GM12878 (cell line): Measurements from ENCODE around the gene RAE1. TPM values are rescaled to one million over a fixed set of nuclear protein-coding genes. Genes with fewer than 3 reads are reported as not detected.
A peak's percentile ranks its signal among the peaks of the same experiment; 100 is the strongest.

Experiments used
- ATAC-seq: fragments of 200-7000 bp; cut with Tn5 transposase; 3 replicates; pipeline ENCODE4 v1.9.1; 2020; ENCODE audit warnings: mild to moderate bottlenecking, moderate library complexity
- BruUV-seq: library from RNA; stranded (reverse); fragments of 400-500 nt; replicated peaks from 2 replicates; lab custom pipeline; 2021; lab: Mats Ljungman, UMichigan
- CTCF ChIA-PET: fragments of 300-600 bp; sonication (Branson Sonifier 250); formaldehyde crosslinking; extraction: SDS; loops from one replicate; lab custom pipeline; 2021; ENCODE audit warnings: inconsistent platforms; lab: Yijun Ruan, JAX
- POLR2A ChIA-PET: fragments of 350-600 bp; formaldehyde crosslinking; extraction: SDS; loops from one replicate; lab custom pipeline; 2021; ENCODE audit warnings: inconsistent platforms; lab: Charles Lee
- RAD21 ChIA-PET: fragments of 300-600 bp; sonication (Branson Sonifier 250); formaldehyde crosslinking; loops from one replicate; lab custom pipeline; 2023; ENCODE audit warnings: antibody characterized with exemption; ENCODE audit not compliant: unreplicated experiment; lab: Charles Lee
- SMC1A ChIA-PET: fragments of 300-600 bp; sonication (Branson Sonifier 250); formaldehyde crosslinking; loops from one replicate; lab custom pipeline; 2023; ENCODE audit not compliant: unreplicated experiment, uncharacterized antibody; lab: Charles Lee
- DNase-seq: peaks from one replicate; pipeline ENCODE4 v3.0.0-alpha.2; 2011; ENCODE audit warnings: low read depth, low spot score
- FAIRE-seq: peaks from 3 replicates; lab custom pipeline; 2011; peaks lifted over from hg19 to GRCh38; lab: Jason Lieb, UNC
- H2AFZ ChIP-seq: 2 replicates; pipeline ENCODE4 v1.6.0; 2011; ENCODE audit warnings: low read depth, low read length, control low read depth; ENCODE audit not compliant: control insufficient read depth
- H3K27ac ChIP-seq: 2 replicates; pipeline ENCODE4 v1.5.1; 2011; ENCODE audit warnings: control low read depth; ENCODE audit not compliant: control insufficient read depth, insufficient read depth
- H3K27me3 ChIP-seq, 2 experiments: replicated peaks in 1 of 2; 2 replicates each; pipeline versions ENCODE4 v1.6.0 to v1.6.1; 2011; ENCODE audit warnings: low read length in 1 of 2; ENCODE audit not compliant: control insufficient read depth in 2 of 2, insufficient read depth in 2 of 2
- H3K36me3 ChIP-seq, 2 experiments: 2 replicates each; pipeline ENCODE4 v1.5.1; 2011; ENCODE audit warnings: low read length in 1 of 2; ENCODE audit not compliant: control insufficient read depth in 2 of 2, insufficient read depth in 2 of 2
- H3K4me1 ChIP-seq: 2 replicates; pipeline ENCODE4 v1.6.1; 2011; ENCODE audit warnings: mild to moderate bottlenecking, low read length, moderate library complexity, mixed read lengths; ENCODE audit not compliant: control insufficient read depth, insufficient read depth
- H3K4me2 ChIP-seq: 2 replicates; pipeline ENCODE4 v1.6.0; 2011; ENCODE audit warnings: control low read depth; ENCODE audit not compliant: control insufficient read depth, insufficient read depth
- H3K4me3 ChIP-seq: fragments of 200-600 bp; sonication (generic); 2 replicates; pipeline ENCODE4 v1.5.1; 2016
- H3K79me2 ChIP-seq: 2 replicates; pipeline ENCODE4 v1.6.0; 2011; ENCODE audit warnings: low read length; ENCODE audit not compliant: control insufficient read depth, insufficient read depth
- H3K9ac ChIP-seq: 2 replicates; pipeline ENCODE4 v1.8.0; 2011; ENCODE audit warnings: low read length, control low read depth, mixed read lengths; ENCODE audit not compliant: control insufficient read depth, insufficient read depth
- H3K9me3 ChIP-seq: replicated peaks from 3 replicates; pipeline ENCODE4 v1.5.1; 2011; ENCODE audit warnings: mild to moderate bottlenecking, low read length; ENCODE audit not compliant: control insufficient read depth, insufficient read depth
- H4K20me1 ChIP-seq: 2 replicates; pipeline ENCODE4 v1.6.0; 2011; ENCODE audit not compliant: control insufficient read depth, insufficient read depth
- ASH2L ChIP-seq: fragments of 300-600, 200-600 bp; sonication (generic); IDR thresholded peaks from 2 replicates; pipeline ENCODE4 v1.6.1; 2017; ENCODE audit warnings: low read depth, mild to moderate bottlenecking, borderline replicate concordance
- BHLHE40 ChIP-seq, 2 experiments: fragments of 450-650 bp in 1 of 2; IDR thresholded peaks; 2 replicates each; pipeline ENCODE4 v1.6.1; 2011 to 2017; ENCODE audit warnings: low read depth in 2 of 2, borderline replicate concordance in 1 of 2, improper control_type of control experiment in 1 of 2, low read length in 1 of 2, mild to moderate bottlenecking in 1 of 2
- CBFB ChIP-seq: IDR thresholded peaks from 2 replicates; pipeline ENCODE4 v1.6.1; 2016; ENCODE audit warnings: antibody characterized with exemption, low read depth
- CHD1 ChIP-seq: IDR thresholded peaks from 2 replicates; pipeline ENCODE4 v1.6.1; 2012; ENCODE audit warnings: low read depth, low read length, improper control_type of control experiment
- DPF2 ChIP-seq: fragments of 450-650 bp; IDR thresholded peaks from 2 replicates; pipeline ENCODE4 v1.6.1; 2017; ENCODE audit warnings: mild to moderate bottlenecking
- FOXM1 ChIP-seq: IDR thresholded peaks from 2 replicates; pipeline ENCODE4 v1.6.1; 2012; ENCODE audit warnings: low read depth, mild to moderate bottlenecking, inconsistent platforms, low read length, moderate library complexity
- IKZF1 ChIP-seq: fragments of 450-650 bp; conservative IDR thresholded peaks from 2 replicates; pipeline ENCODE4 v1.6.1; 2017; ENCODE audit warnings: antibody characterized with exemption, mild to moderate bottlenecking
- JUND ChIP-seq: IDR thresholded peaks from 2 replicates; pipeline ENCODE4 v1.6.1; 2012; ENCODE audit warnings: low read depth, mild to moderate bottlenecking, low read length, improper control_type of control experiment, moderate library complexity
- POLR2AphosphoS2 ChIP-seq: IDR thresholded peaks from 2 replicates; pipeline ENCODE4 v1.6.1; 2011; ENCODE audit warnings: low read depth, mild to moderate bottlenecking, low read length, improper control_type of control experiment, moderate library complexity
- POLR2AphosphoS5 ChIP-seq: IDR thresholded peaks from 2 replicates; pipeline ENCODE4 v1.6.1; 2011; ENCODE audit warnings: mild to moderate bottlenecking, low read length, inconsistent platforms
- SKIL ChIP-seq: fragments of 450-650 bp; IDR thresholded peaks from 2 replicates; pipeline ENCODE4 v1.6.1; 2017; ENCODE audit warnings: mild to moderate bottlenecking, low read depth, inconsistent platforms; ENCODE audit not compliant: poor library complexity, severe bottlenecking
- SUZ12 ChIP-seq: fragments of 200-600 bp; sonication (generic); IDR thresholded peaks from one replicate; pipeline ENCODE4 v1.6.1; 2018; ENCODE audit warnings: antibody characterized with exemption, mild to moderate bottlenecking; ENCODE audit not compliant: unreplicated experiment
- TCF12 ChIP-seq: IDR thresholded peaks from 2 replicates; pipeline ENCODE4 v1.6.1; 2011; ENCODE audit warnings: low read depth, mild to moderate bottlenecking, low read length
- ZNF622 ChIP-seq: fragments of 450-650 bp; IDR thresholded peaks from 2 replicates; pipeline ENCODE4 v1.6.1; 2017; ENCODE audit warnings: mild to moderate bottlenecking, inconsistent platforms
- ZNF687 ChIP-seq: fragments of 450-650 bp; IDR thresholded peaks from 2 replicates; pipeline ENCODE4 v1.6.1; 2017; ENCODE audit warnings: mild to moderate bottlenecking, moderate library complexity
- WGBS: methylation state at CpG from one replicate; pipeline ENCODE4 v1.1.6; 2016; ENCODE audit warnings: low lambda C conversion rate; ENCODE audit not compliant: insufficient replicate concordance, insufficient coverage; ENCODE audit errors: missing lambda C conversion rate; 5-methylcytosine and 5-hydroxymethylcytosine counted together
- in situ Hi-C: fragments of 300-500 bp; cut with MboI; formaldehyde crosslinking; loops from 9 replicates; pipeline ENCODE4 v1.14.3; 2018; ENCODE audit warnings: mixed read lengths
- intact Hi-C: fragments of 100-400 bp; cut with micrococcal nuclease; formaldehyde crosslinking; loops from one replicate; pipeline ENCODE4 v1.14.2; 2022; ENCODE audit not compliant: unreplicated experiment
- polyA plus RNA-seq, 11 experiments: library from polyadenylated mRNA; depleted of rRNA in 4 of 11; unstranded in 6 of 11; stranded (reverse) in 5 of 11; fragments of >200 nt; fragmentation: Nextera tagmentation in 4 of 11; fragmentation: Illumina TruSeq in 1 of 11; extraction: Ambion mirVana in 4 of 11; extraction: Trizol in 1 of 11; gene quantifications; 1 replicate in 1 of 11; 2 replicates in 10 of 11; pipeline versions ENCODE4 v1.2.1 to v1.2.3, GENCODE V29; 2011 to 2016; ENCODE audit warnings: inconsistent platforms in 2 of 11, missing spikeins in 2 of 11, low read depth in 1 of 11
- total RNA-seq, 4 experiments: library from RNA; depleted of rRNA in 3 of 4; stranded (reverse); fragments of >200 nt in 3 of 4; fragmentation: Illumina TruSeq in 1 of 4; extraction: Trizol in 1 of 4; gene quantifications; 2 replicates each; pipeline versions ENCODE4 v1.2.1 to v1.2.3, GENCODE V29; 2013 to 2021

Gene RAE1
- total and polyA plus RNA-seq, 10 of the 15 experiments (the other 5 are each of a cell fraction or from before 2014, with no cell fraction given): 28.7 to 107 (median 49.3) TPM

- no peak for TF ChIP-seq SKIL
- TF ChIP-seq JUND: no peak
- TF ChIP-seq SUZ12: no peak
Observed at GRCh38 chr20:57400231-57400701, 49.2 kb downstream of the RAE1 start (continued).

GRCh38 chr20:57400821-57401564 lies 49.9 kb downstream of the RAE1 start:
- Histone ChIP-seq H3K9ac (peak overlapping the region; percentile 77), H3K4me3 (peak overlapping the region; percentile 72; the same call in 1 of the 2 replicates), H2AFZ (no peak overlapping the region), H3K27me3 (no peaks in the 10 kb centered on the region), H4K20me1 (peaks cover 3% of the 10 kb centered on the region), H3K36me3 (peaks cover 39 to 44% of the 10 kb centered on the region in 2 experiments), H3K4me2 (peak overlapping the region; percentile 99), H3K4me1 (peaks cover 53% of the 10 kb centered on the region), H3K27ac (peak overlapping the region; percentile 97), H3K9me3 (no peaks in the 10 kb centered on the region), H3K79me2 (peaks cover 69% of the 10 kb centered on the region)
- RAD21 ChIA-PET: interaction anchor here (1.2 to 4.8 kb wide), 11 partner anchors 11 to 105 kb away, joined by 3 to 52 read pairs (median 4); partner anchors contain the start of gene RBM38
- intact Hi-C loops (loop anchor here (1.0 kb wide), 1 partner anchor 94 kb away; no protein-coding TSS in a partner anchor), in situ Hi-C loops (loop anchor here (5.0 kb wide), 1 partner anchor 81 kb away; no protein-coding TSS in a partner anchor)
- no peak for DNase-seq
- BruUV-seq: no TSS peak
- POLR2A ChIA-PET: interaction anchor here (0.5 to 6.9 kb wide), 13 partner anchors 8 to 95 kb away, joined by 3 to 58 read pairs (median 4); partner anchors contain the start of gene RBM38
- ATAC-seq: peak; percentile 40
- FAIRE-seq: no peak
- WGBS: 43% methylated on average over 20 of the region's 21 CpGs
- SMC1A ChIA-PET: interaction anchor here (1.1 to 4.1 kb wide), 13 partner anchors 9 to 97 kb away, joined by 3 to 28 read pairs (median 5); partner anchors contain the start of gene RBM38
- CTCF ChIA-PET: interaction anchor here (1.0 to 4.4 kb wide), 13 partner anchors 11 to 101 kb away, joined by 3 to 28 read pairs (median 7); no protein-coding TSS in a partner anchor
- TF ChIP-seq BHLHE40 (IDR thresholded peaks at IDR 0.05; ENCODE audit: borderline replicate concordance in 1 of 2, low read depth in 2 of 2, low read length in 1 of 2) (peak; percentile 13 to 60; a peak in 2 of 4 replicates), IKZF1 (0 out of 2 replicates have a peak, but pooled peaks have one; percentile 32), ASH2L (no peak), DPF2 (no peak; the same call in 1 of the 2 replicates), ZNF622 (no peak), ZNF687 (peak; percentile 75), POLR2AphosphoS5 (peak; percentile 18; the same call in 1 of the 2 replicates), TCF12 (peak; percentile 83), POLR2AphosphoS2 (0 out of 2 replicates have a peak, but pooled peaks have one; percentile 15), CHD1 (no peak), FOXM1 (no peak), CBFB (peak; percentile 29; the same call in 1 of the 2 replicates)
